Nephron (organoid): Measurements from ENCODE around the gene SMG6.

Source experiments
- H3K27ac Mint-ChIP-seq, 3 experiments: 2 replicates each; pipeline ENCODE4 v1.8.0; 2020; ENCODE audit warnings: mixed read lengths in 3 of 3, mild to moderate bottlenecking in 2 of 3, moderate library complexity in 1 of 3
- H3K27me3 Mint-ChIP-seq: 2 replicates; pipeline ENCODE4 v1.8.0; 2021; ENCODE audit warnings: low read depth, mild to moderate bottlenecking, moderate library complexity, mixed read lengths
- H3K36me3 Mint-ChIP-seq: 2 replicates; pipeline ENCODE4 v1.8.0; 2020; ENCODE audit warnings: low read depth, mixed read lengths
- H3K4me1 Mint-ChIP-seq: 2 replicates; pipeline ENCODE4 v1.8.0; 2020; ENCODE audit warnings: mixed read lengths
- H3K4me3 Mint-ChIP-seq, 3 experiments: 2 replicates each; pipeline ENCODE4 v1.8.0; 2020; ENCODE audit warnings: mild to moderate bottlenecking in 3 of 3, mixed read lengths in 3 of 3, moderate library complexity in 2 of 3
- H3K9me3 Mint-ChIP-seq: 2 replicates; pipeline ENCODE4 v1.8.0; 2020; ENCODE audit warnings: mixed read lengths
- CTCF ChIP-seq, 3 experiments: fragments of 200-600 bp; sonication (generic); IDR thresholded peaks; one replicate each; pipeline ENCODE4 v1.5.0; 2021; ENCODE audit warnings: antibody characterized with exemption in 3 of 3; ENCODE audit not compliant: unreplicated experiment in 3 of 3

Gene SMG6

GRCh38 chr17:2051061-2051932, 252.3 kb downstream of the SMG6 start:
- peak overlapping the region; percentile 75 to 79 (median 76) for H3K4me3 Mint-ChIP-seq
- no peak for TF ChIP-seq CTCF (IDR thresholded peaks at IDR 0.05; ENCODE audit: unreplicated experiment in 3 of 3)
- no peak overlapping the region for H3K27ac Mint-ChIP-seq
- peaks cover 48% of the 10 kb centered on the region for H3K27me3 Mint-ChIP-seq
- H3K9me3 Mint-ChIP-seq = no peaks in the 10 kb centered on the region
- H3K4me1 Mint-ChIP-seq = peaks cover 17% of the 10 kb centered on the region
- H3K36me3 Mint-ChIP-seq = no peaks in the 10 kb centered on the region

- Mint-ChIP-seq H3K27ac (no peak overlapping the region), H3K4me1 (peaks cover 17% of the 10 kb centered on the region), H3K9me3 (no peaks in the 10 kb centered on the region), H3K4me3 (no peak overlapping the region), H3K27me3 (peaks cover 52% of the 10 kb centered on the region), H3K36me3 (no peaks in the 10 kb centered on the region)
- TF ChIP-seq CTCF (IDR thresholded peaks at IDR 0.05; ENCODE audit: unreplicated experiment in 3 of 3) = no peak
These were observed 253.1 kb downstream of the SMG6 start for GRCh38 chr17:2050300-2051060.

- H3K4me1 Mint-ChIP-seq = peaks cover 17% of the 10 kb centered on the region
- peaks cover 2% of the 10 kb centered on the region for H3K36me3 Mint-ChIP-seq
- H3K9me3 Mint-ChIP-seq = no peaks in the 10 kb centered on the region
- H3K4me3 Mint-ChIP-seq = peak overlapping the region; percentile 81 to 87 (median 84)
- no peak for TF ChIP-seq CTCF (IDR thresholded peaks at IDR 0.05; ENCODE audit: unreplicated experiment in 3 of 3)
- H3K27me3 Mint-ChIP-seq = peaks cover 48% of the 10 kb centered on the region
- H3K27ac Mint-ChIP-seq = peak overlapping the region in 2 of 3 experiments; percentile 44 to 51
These were observed 254.0 kb downstream of the SMG6 start for GRCh38 chr17:2049333-2050299.

- Mint-ChIP-seq H3K36me3 (peaks cover 5% of the 10 kb centered on the region), H3K27me3 (peaks cover 41% of the 10 kb centered on the region), H3K4me3 (peak overlapping the region; percentile 81 to 87 (median 84)), H3K27ac (no peak overlapping the region), H3K9me3 (no peaks in the 10 kb centered on the region), H3K4me1 (peaks cover 17% of the 10 kb centered on the region)
- TF ChIP-seq CTCF (IDR thresholded peaks at IDR 0.05; ENCODE audit: unreplicated experiment in 3 of 3) = no peak
These were observed 254.8 kb downstream of the SMG6 start for GRCh38 chr17:2048805-2049204.

GRCh38 chr17:2047590-2047989, 256.0 kb downstream of the SMG6 start:
- TF ChIP-seq CTCF (IDR thresholded peaks at IDR 0.05; ENCODE audit: unreplicated experiment in 3 of 3) = no peak
- Mint-ChIP-seq H3K4me3 (no peak overlapping the region), H3K27me3 (peaks cover 30% of the 10 kb centered on the region), H3K27ac (no peak overlapping the region), H3K36me3 (peaks cover 12% of the 10 kb centered on the region), H3K9me3 (no peaks in the 10 kb centered on the region), H3K4me1 (peaks cover 20% of the 10 kb centered on the region)
